Stimulated activated CD4-positive, alpha-beta T cell treated with anti-CD3 and anti-CD28 coated beads, TNF-alpha, amount 100 ng/mL, for 4 hours (primary cell): ENCODE data around the gene VTI1A.
"Not testable (repeated sequence)": the region's sequence is repeated elsewhere in the genome, so short reads cannot be mapped to it uniquely, and the experiment has no call there.

Experiments
- DNase-seq, 3 experiments: peaks; one replicate each; pipeline ENCODE4 v3.0.0-alpha.2; 2020; ENCODE audit warnings: low read depth in 3 of 3

VTI1A gene

GRCh38 chr10:112858986-112859651 is 412.1 kb downstream of the VTI1A start:
- no peak for DNase-seq

GRCh38 chr10:112859793-112860192 is 412.8 kb downstream of the VTI1A start:
- DNase-seq = no peak

- not testable (repeated sequence) for DNase-seq
Observed at GRCh38 chr10:112863461-112863860, 416.4 kb downstream of the VTI1A start.
